ENCODE measurements around the gene KCNRG. TPM values are rescaled to one million over a fixed set of nuclear protein-coding genes. Genes with fewer than 3 reads are reported as not detected.

The KCNRG gene
- total RNA-seq, 1 experiment from 2014 or later, result 1.1 TPM

GRCh38 chr13:50065712-50066111, 50.5 kb downstream of the KCNRG start:
- ATAC-seq, result no peak
- no peaks in the 10 kb centered on the region for H3K4me1 Mint-ChIP-seq
- TF ChIP-seq ZNF532 (CRISPR knock-in tag; IDR thresholded peaks at IDR 0.05; ENCODE audit: borderline replicate concordance), result no peak
- no peak for TF ChIP-seq ZNF281 (CRISPR knock-in tag; IDR thresholded peaks at IDR 0.05)
- TF ChIP-seq ARID4B (CRISPR knock-in tag; IDR thresholded peaks at IDR 0.05; ENCODE audit: borderline replicate concordance), result no peak
- no peak for TF ChIP-seq NR2C2 (CRISPR knock-in tag; IDR thresholded peaks at IDR 0.05)
- TF ChIP-seq NR1H2 (CRISPR knock-in tag; IDR thresholded peaks at IDR 0.05), result no peak
- no peak for TF ChIP-seq ATF1 (CRISPR knock-in tag; IDR thresholded peaks at IDR 0.05)
- no peak for TF ChIP-seq HMGA2 (CRISPR knock-in tag; IDR thresholded peaks at IDR 0.05)
- no peak for TF ChIP-seq AR (CRISPR knock-in tag; IDR thresholded peaks at IDR 0.05)
- no peak for TF ChIP-seq ZSCAN18 (CRISPR knock-in tag; IDR thresholded peaks at IDR 0.05)
- TF ChIP-seq EMX1 (CRISPR knock-in tag; IDR thresholded peaks at IDR 0.05), result no peak
- TF ChIP-seq GABPB1 (CRISPR knock-in tag; IDR thresholded peaks at IDR 0.05), result no peak
- TF ChIP-seq ZNF219 (CRISPR knock-in tag; IDR thresholded peaks at IDR 0.05; ENCODE audit: borderline replicate concordance), result no peak
- no peak for TF ChIP-seq NR3C1 (CRISPR knock-in tag; conservative IDR thresholded peaks at IDR 0.05; ENCODE audit: low read depth)
- TF ChIP-seq PRRX2 (CRISPR knock-in tag; IDR thresholded peaks at IDR 0.05), result no peak
- no peak for TF ChIP-seq ZNF425 (CRISPR knock-in tag; conservative IDR thresholded peaks at IDR 0.05)
- no peak for TF ChIP-seq KAT7 (CRISPR knock-in tag; IDR thresholded peaks at IDR 0.05; ENCODE audit: borderline replicate concordance)
- no peak for TF ChIP-seq ZBTB21 (CRISPR knock-in tag; IDR thresholded peaks at IDR 0.05; ENCODE audit: borderline replicate concordance)
- TF ChIP-seq MLX (CRISPR knock-in tag; IDR thresholded peaks at IDR 0.05), result no peak
- no peak overlapping the region for H3K4me3 Mint-ChIP-seq
- H3K36me3 Mint-ChIP-seq, result peaks cover 6% of the 10 kb centered on the region
- no peaks in the 10 kb centered on the region for H3K27me3 Mint-ChIP-seq (ENCODE audit: low read depth)
- H3K9me3 Mint-ChIP-seq, result no peaks in the 10 kb centered on the region
- DNase-seq (ENCODE audit: low spot score), result no peak
- ChIA-PET CTCF (no interaction called here), POLR2A (no interaction called here)
- no peak overlapping the region for H3K27ac Mint-ChIP-seq

All from WTC11 (cell line).